ENCODE data around the gene CLEC18A.
"Not testable (repeated sequence)": the region's sequence is repeated elsewhere in the genome, so short reads cannot be mapped to it uniquely, and the experiment has no call there.

CLEC18A gene

DNA sequence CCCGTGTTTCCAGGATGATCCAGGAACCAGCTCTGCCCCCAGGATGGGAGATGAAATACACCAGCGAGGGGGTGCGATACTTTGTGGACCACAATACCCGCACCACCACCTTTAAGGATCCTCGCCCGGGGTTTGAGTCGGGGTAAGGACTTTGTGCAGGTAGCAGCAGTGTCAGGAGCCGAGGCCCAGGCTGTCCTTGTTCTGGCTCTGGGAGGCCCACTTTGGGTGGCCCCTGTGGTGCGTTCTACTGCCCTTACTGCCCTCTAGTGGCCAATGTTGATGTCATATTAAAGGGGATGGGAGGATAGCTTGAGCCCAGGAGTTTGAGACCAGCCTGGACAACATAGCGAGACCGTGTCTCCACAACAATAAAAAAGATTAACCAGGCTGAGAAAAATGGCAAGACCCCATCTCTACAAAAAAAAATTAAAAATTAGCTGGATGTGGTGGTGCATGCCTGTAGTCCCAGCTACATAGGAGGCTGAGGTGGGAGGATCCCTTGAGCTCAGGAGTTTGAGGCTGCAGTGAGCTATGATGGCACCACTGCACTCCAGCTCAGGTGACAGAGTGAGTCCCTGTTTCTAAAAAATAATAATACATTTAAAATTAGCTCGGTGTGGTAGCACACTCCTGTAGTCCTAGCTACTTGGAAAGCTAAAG is 20.9 kb upstream of the CLEC18A start:
- no peak for DNase-seq (ENCODE audit: low read depth)

DNA sequence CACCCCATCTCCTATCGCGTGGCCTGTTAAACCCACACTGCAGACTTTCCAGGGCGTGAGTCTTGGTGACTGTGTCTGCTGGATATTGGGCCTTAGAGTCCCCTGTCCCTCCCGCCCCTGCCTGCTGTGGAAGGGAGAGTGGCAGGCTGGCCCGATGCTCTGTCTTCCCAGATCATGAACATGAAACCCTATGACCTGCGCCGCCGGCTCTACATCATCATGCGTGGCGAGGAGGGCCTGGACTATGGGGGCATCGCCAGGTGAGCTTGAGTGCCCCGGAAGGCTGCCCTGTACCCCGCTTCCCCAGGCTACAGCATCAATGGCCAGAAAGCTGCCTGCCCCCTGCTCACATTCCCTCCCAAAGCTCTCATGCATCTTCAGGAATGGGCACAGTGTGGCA is 19.5 kb upstream of the CLEC18A start:
- DNase-seq (ENCODE audit: low read depth), result no peak

DNA sequence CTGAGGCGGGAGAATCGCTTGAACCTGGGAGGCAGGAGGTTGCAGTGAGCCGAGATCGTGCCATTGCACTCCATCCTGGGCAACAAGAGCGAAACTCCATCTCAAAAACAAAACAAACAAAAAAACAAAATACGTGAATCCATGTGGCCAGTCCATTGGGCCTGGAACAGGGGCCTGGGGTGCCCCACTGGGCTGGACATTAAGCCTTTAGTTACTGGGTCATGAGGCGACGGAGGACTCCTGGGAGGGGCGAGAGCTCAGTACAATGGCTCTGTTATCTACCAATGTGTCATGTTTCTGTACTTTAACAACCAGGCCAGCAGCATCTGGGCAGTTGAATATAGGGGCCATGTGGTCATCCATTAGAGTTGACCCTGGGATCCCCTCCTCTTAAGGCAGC is 18.9 kb upstream of the CLEC18A start:
- DNase-seq (ENCODE audit: low read depth), result no peak

DNA sequence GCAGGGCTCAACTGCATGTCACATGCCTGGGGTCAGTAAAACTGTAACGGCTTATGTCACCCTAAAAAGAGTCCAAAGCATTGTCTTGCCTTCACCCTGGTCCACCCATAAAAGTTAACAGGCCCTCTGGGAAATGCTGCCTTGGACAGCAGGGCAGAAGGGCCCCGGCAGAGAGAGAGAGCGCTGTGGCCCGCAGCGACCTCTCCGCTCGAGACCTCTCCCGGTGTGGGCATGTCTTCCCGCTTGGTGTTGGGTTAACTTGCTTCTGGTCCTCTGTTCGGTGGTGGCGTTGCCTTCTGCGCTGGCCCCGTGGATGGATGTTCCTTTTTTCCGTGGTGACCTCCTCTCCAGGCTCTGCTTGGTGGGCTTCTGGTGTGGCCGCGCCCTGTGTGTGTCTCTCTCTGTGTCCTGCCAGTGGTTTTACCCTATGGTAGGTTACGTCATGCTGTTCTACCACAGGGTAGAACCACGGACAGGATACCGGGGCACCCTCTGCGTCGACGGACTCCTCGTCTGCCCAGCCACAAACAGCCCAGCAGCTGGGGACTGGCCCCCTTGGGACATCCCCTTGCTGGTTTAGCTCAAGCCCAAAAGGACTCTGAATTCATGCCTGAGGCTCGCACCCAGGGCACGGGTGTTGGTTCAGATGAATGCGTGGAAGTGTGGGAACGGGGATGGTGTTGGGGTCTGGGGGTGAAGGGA is 18.3 kb upstream of the CLEC18A start:
- no peak for DNase-seq (ENCODE audit: low read depth)

DNA sequence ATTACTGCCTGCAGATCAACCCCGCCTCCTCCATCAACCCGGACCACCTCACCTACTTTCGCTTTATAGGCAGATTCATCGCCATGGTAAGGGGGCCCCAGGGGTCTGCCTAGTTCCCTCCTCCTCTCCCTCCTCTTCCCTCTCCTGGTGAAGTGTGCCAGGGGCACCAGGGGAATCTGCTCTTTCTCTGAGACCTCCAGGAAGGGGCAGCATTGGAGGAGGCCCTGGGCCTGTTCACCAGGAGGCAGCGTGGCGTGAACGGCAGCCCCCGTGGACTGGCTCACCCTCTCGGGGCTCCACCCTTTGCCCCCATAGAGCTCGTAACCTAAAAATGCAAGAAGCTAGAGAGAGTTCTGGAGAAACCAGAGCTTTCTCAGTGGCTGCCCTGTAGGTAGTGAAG is 17.1 kb upstream of the CLEC18A start:
- no peak for DNase-seq (ENCODE audit: low read depth)

DNA sequence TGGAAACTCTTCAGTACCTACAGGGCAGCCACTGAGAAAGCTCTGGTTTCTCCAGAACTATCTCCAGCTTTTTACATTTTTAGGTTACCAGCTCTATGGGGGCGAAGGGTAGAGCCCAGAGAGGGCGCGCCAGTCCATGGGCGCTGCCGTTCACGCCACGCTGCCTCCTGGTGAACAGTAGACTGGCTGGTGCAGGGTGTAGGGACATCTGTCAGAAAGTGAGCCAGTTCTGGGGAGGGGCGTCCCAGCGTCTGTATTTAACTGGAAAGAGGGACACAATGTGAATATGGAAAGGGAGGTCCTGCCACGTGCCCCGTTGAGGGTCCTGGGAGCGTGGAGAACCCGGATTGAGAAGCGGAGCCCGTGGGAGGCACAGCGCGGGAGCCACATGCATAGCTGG is 16.4 kb upstream of the CLEC18A start:
- no peak for DNase-seq (ENCODE audit: low read depth)

DNA sequence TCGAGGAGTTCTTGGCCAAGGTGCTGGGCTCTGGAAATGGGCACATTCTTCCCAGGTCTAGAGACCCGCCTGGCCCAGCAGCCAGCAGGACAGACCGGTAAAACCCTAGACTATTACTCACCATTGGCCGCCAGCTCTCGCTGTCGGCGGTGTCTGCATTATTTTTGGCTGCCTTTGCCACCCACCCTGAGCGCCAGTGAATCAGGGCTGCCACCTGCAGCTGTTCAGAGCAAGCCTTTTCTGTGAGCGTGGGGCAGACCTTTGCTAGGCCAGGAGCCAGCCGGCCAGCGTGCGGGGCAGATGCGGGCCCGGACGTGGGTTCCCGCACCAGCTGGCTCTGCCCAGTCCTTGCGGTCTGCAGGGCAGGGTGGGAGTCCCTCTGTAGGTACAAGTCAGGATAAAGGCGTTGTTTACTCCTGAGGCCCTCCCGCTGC is 15.8 kb upstream of the CLEC18A start:
- DNase-seq (ENCODE audit: low read depth), result no peak

DNA sequence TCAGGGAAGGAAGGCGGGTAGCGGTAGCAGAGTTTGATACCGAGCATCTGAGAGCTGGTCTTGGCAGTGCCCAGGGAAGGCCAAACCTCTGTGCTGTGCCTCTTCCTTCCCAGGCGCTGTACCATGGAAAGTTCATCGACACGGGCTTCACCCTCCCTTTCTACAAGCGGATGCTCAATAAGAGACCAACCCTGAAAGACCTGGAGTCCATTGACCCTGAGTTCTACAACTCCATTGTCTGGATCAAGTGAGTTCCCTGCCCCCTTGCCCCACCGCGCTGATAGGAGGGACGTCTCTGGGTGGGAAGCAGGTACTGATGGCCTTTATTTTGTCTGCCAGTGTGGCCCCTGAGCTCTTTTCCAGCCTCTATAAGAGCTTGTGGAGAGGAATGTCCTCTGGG is 15.4 kb upstream of the CLEC18A start:
- DNase-seq (ENCODE audit: low read depth), result no peak

DNA sequence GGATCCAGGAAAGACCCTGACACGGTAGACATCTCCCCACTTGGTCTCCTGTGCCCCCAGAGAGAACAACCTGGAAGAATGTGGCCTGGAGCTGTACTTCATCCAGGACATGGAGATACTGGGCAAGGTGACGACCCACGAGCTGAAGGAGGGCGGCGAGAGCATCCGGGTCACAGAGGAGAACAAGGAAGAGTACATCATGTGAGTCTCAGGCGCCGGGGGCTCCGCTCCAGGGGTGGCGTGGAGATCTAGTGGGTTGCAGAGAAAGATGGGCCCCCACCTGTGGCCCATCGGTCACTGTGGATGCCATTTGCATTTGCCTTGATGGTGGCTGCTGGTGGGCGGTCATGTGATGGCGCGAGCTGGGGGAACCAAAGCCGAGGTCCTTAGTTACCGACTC is 14.9 kb upstream of the CLEC18A start:
- no peak for DNase-seq (ENCODE audit: low read depth)

DNA sequence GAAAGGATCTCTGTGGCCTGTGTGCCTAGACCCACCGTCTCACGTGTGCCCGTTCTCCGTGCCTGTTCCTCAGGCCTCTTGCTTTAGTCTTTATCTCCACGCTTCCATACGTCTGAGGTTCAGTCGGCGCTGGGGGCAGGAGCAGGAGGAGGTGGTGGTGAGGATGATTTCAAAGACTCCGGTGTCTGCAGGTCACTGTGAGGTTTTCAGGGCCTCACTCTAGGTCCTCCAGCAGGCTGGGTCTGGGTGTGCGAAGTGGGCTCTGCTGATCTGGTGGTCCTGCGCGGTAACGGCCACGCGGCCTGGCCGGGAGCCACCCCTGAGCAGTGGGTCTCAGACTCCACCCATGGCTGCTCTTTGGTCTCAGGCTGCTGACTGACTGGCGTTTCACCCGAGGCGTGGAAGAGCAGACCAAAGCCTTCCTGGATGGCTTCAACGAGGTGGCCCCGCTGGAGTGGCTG is 14.4 kb upstream of the CLEC18A start:
- no peak for DNase-seq (ENCODE audit: low read depth)

DNA sequence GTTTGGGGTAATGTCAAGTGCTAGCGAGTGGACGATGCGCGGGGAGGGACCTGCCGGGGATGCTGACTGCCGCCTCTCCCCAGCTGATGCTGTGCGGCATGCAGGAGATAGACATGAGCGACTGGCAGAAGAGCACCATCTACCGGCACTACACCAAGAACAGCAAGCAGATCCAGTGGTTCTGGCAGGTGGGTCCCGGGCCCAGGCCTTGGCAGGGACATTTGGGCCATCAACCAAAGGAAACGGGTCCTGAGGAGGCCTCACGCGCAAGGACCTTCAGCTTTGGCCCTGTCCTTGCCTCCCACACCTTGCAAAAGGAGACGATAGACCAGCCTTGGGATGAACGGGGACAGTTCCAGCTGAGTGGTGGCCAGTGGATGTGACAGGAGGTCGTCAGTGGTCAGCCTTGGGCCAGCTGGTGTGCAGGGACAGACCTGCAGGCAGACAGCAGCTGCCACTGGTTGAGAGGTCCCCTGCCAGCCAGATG is 13.6 kb upstream of the CLEC18A start:
- no peak for DNase-seq (ENCODE audit: low read depth)

DNA sequence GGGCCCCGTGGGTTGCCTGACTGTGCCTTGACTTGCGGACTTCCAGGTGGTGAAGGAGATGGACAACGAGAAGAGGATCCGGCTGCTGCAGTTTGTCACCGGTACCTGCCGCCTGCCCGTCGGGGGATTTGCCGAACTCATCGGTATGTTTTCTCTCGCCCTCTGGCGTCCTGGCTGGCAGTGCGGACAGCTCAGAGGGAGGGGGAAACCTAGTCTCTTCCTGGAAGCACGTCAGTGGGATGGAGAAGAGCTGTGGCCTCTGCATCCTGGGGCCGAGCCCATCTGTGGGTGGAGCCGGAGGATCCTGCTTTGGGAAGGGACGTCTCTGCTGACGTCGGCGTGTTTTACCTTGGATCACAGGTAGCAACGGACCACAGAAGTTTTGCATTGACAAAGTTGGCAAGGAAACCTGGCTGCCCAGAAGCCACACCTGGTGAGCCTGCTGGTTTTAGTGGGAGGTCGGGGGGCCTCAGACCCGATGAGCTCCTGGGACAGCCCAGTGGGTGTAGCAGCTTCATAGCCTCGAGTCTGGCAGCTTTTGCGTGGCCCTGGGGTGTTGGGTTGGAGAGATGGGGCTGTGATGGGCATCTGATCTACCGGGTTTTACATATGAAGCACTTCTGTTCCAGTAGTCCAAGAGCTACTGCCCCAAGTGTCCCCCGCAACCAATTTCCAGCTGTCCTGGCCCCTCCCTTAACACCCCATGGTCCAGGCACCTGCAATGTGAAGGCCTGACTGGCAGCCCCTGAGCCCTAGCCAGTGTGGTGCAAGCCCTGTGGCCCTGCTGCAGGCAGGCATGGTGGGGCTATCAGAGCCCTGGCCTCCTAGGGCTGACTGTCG is 11.9 kb upstream of the CLEC18A start:
- no peak for DNase-seq (ENCODE audit: low read depth)

DNA sequence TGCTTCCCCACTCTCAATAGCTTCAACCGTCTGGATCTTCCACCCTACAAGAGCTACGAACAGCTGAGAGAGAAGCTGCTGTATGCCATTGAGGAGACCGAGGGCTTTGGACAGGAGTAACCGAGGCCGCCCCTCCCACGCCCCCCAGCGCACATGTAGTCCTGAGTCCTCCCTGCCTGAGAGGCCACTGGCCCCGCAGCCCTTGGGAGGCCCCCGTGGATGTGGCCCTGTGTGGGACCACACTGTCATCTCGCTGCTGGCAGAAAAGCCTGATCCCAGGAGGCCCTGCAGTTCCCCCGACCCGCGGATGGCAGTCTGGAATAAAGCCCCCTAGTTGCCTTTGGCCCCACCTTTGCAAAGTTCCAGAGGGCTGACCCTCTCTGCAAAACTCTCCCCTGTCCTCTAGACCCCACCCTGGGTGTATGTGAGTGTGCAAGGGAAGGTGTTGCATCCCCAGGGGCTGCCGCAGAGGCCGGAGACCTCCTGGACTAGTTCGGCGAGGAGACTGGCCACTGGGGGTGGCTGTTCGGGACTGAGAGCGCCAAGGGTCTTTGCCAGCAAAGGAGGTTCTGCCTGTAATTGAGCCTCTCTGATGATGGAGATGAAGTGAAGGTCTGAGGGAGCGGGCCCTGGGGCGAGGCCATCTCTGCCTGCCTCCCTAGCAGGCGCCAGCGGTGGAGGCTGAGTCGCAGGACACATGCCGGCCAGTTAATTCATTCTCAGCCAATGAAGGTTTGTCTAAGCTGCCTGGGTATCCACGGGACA is 11.1 kb upstream of the CLEC18A start:
- no peak for DNase-seq (ENCODE audit: low read depth)

DNA sequence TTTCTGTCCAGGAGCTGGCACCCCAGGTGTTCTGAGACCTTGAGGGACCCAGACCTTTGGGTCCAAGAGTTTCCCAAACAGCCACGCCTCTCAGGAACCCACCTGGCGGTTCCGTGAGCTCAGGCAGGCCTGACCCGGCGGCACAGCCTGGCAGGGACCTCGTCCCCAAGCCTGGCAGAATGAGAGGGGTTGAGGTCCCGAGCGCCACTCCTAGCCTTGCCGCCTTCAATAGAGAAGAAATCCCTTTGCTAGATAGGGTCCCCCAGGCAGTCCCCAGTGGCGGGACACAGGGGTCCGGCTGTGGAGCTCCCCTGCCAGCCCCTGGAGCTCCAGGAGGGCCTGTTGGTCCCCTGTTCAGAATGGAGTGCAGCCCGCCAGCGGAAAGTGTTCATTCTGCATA is 10.5 kb upstream of the CLEC18A start:
- DNase-seq (ENCODE audit: low read depth), result no peak

DNA sequence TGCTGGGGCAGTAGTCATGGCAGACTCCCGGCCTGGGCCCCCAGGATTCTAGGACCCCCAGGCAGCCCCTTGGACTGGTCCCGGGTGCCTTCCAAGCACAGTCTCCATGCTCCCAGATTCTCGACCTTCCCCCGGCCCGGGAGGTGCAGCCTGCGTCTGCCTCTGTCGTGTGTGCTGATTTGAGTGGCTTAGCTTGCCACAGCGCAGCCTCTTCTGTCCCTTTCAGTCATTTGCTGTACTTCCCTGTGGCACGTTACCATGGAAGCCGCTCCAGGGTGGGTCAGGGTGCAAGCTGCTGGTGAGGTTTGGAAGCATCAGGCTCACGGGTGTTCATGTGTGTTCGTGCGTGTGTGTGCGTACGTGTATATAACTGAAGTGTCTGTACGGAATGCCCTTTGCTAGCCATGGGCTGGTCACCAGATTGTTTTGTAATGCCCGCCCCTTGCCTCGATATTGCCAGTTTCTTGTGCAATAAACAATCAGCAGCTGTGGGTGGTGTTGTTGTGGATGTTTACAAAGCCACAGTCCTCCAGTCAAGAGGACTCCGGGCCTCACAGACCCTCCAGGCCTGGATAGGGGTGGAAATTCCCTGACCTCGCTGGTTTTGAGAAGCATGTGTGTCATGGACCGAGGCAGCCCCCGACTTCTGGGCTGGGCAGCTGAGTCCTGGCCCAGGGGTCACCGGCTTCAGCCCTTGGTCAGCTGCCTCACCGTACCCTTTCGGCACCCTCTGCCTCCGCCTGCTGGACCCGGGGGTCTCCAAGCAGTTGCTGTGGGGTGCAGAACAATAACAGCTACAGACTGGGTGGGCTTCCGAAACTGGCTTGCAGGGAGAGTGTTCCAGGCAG is 9.7 kb upstream of the CLEC18A start:
- no peak for DNase-seq (ENCODE audit: low read depth)

DNA sequence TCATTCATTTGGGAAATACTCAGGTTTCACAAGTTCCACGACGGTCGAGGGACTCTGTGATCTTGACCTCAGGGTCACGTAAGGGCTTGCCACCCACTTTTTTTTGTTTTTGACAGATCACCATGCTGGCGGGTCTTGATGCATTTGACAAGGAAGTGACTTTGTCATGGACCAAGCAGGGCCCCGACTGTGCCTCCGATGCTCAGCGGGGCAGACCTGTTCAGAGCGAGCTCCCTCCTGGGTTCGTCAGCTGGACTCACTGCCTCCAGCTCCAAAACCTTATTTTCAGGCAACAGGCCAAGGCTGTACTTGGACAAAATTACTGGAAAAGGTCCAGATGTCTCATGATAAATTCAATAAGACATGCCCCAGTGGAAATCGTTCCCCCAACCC is 9.0 kb upstream of the CLEC18A start:
- DNase-seq (ENCODE audit: low read depth), result no peak

DNA sequence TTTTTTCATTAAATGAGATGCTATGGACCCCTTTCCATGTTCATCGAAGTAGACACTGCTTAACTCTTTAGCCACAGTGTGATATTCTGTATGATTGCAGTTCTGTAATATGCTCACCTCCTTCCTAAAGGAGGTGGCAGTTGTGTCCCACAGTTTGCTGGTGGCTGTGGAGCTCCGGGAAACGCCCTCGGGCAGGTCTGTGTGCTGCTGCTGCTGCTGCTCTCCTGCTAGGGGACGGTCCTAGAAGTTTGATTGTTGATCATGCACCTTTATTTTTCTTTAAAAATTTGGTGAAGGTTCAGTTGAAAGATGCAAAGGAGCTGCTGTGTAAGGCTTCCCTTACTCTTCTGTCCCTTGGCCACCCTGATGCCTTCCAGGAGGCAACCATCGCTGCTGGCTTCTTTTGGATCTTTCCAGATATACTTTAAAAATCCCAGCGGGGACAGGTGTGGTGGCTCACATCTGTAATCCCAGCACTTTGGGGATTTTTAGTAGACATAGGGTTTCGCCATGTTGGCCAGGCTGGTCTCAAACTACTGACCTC is 8.4 kb upstream of the CLEC18A start:
- DNase-seq (ENCODE audit: low read depth), result no peak

DNA sequence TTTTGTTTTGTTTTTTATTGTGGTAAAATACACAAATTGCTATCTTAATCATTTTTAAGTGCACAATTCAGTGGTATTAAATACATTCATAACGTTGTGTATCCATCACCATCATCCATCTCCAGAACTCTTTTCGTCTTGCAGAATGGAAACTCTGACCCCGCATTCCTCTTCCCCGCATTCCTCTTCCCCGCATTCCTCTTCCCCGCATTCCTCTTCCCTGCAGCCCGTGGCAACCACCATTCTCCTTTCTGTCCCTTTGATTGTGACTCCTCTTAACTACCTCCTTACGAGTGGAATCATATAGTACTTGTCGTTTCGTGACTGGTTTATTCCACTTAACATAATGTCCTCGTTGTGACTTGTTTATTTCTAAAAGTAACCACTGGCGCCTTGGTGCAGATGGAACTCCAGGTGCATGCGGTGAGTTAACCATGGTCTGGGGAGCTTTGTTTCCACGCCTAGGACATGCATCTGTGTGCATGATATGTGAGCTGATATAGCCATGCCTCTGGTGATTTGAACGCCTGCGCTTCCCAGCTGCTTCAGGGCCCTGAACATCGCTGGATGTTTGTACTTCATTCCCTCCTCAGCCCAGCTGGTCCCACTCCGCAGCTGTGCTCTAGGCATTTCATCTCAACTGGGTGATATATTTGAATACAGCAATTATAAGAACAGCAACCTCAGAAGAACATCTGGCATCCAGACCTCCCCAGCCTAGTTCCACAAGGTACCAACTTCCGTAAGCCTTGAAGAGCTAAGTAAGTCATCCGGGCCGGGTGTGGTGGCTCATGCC is 7.7 kb upstream of the CLEC18A start:
- DNase-seq (ENCODE audit: low read depth), result not testable (repeated sequence)

DNA sequence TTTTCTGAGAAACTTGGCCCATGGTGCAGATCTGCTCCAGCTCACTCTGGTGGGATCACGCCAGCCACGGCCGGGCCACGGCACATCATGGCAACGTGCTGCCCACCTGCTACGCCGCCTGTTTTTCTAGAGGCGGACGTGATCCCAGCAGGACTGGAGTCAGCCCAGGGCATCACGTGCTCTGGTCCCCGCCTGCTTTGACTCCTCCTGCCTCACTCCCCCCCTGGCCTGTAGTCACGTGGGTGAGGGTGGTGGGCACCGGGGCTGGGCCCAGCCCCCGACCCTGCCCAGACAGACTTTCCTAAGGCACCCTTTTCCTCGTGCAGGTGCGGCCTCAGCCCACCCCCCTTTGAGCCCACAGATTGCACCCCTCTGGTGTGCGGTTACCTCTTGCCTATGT is 723 bp upstream of the CLEC18A start:
- not testable (repeated sequence) for DNase-seq (ENCODE audit: low read depth)

DNA sequence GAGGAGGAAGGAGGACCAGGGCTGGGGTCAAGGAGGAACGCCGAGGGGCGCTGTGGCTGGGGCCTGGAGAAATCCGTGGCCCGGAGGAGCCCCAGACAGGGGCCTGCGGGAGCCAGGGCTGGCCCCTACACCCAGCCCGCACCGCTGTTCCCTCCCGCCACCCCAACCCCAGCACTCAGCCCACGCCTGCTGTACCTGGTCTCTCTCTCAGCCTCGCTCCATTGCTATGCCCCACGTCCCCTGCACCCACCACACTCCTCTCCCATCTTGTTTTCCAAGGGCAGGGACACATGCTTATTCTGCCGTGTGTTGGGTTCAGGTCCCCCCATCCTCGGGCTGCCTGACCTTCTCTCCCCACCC is 518 bp downstream of the CLEC18A start:
- not testable (repeated sequence) for DNase-seq (ENCODE audit: low read depth)

Data from activated T-helper 1 cell treated with Interleukin-2 at 50 U/mL for 16 hours (primary cell).